RWPE2 (cell line): ENCODE measurements around the gene CHD6.

Experiments
- ATAC-seq: fragments of 200-7000 bp; cut with Tn5 transposase; 3 replicates; pipeline ENCODE4 v1.9.1; 2021; ENCODE audit warnings: low read depth
- DNase-seq: peaks from one replicate; pipeline ENCODE4 v3.0.0-alpha.2; 2020; ENCODE audit warnings: low spot score
- H3K27ac ChIP-seq: fragments of 450-650 bp; 2 replicates; pipeline ENCODE4 v1.5.1; 2017; ENCODE audit warnings: mild to moderate bottlenecking; ENCODE audit not compliant: poor library complexity, severe bottlenecking
- H3K27me3 ChIP-seq: fragments of 250-450 bp; sonication (Bioruptor Pico); 2 replicates; pipeline ENCODE4 v1.5.1; 2021; ENCODE audit warnings: mild to moderate bottlenecking, moderate library complexity; ENCODE audit not compliant: insufficient read depth, poor library complexity, severe bottlenecking
- H3K36me3 ChIP-seq: fragments of 250-450 bp; sonication (Bioruptor Pico); 2 replicates; pipeline ENCODE4 v1.5.1; 2020; ENCODE audit warnings: low read depth, mild to moderate bottlenecking, moderate library complexity
- H3K4me1 ChIP-seq: fragments of 250-450 bp; sonication (Bioruptor Pico); 2 replicates; pipeline ENCODE4 v1.5.1; 2021; ENCODE audit warnings: mild to moderate bottlenecking, moderate library complexity; ENCODE audit not compliant: insufficient read depth, poor library complexity, severe bottlenecking
- H3K4me3 ChIP-seq: fragments of 250-450 bp; sonication (Bioruptor Pico); 2 replicates; pipeline ENCODE4 v1.5.1; 2021; ENCODE audit warnings: mild to moderate bottlenecking, moderate library complexity; ENCODE audit not compliant: severe bottlenecking
- H3K9me3 ChIP-seq: fragments of 250-450 bp; sonication (Bioruptor Pico); 2 replicates; pipeline ENCODE4 v1.5.1; 2021; ENCODE audit warnings: mild to moderate bottlenecking, moderate library complexity; ENCODE audit not compliant: severe bottlenecking
- CTCF ChIP-seq: fragments of 450-650 bp; IDR thresholded peaks from one replicate; pipeline ENCODE4 v1.5.1; 2017; ENCODE audit warnings: mild to moderate bottlenecking, moderate library complexity; ENCODE audit not compliant: poor library complexity, severe bottlenecking

CHD6 gene

GRCh38 chr20:41617902-41618806 lies at the start of gene CHD6:
Gene CHD6, minus strand, starts transcription at chr20:41618377. Its CDS starts 67,040 bp downstream, at chr20:41551337.
- Histone ChIP-seq H3K27me3 (no peaks in the 10 kb centered on the region), H3K36me3 (no peaks in the 10 kb centered on the region), H3K27ac (peak within 1 kb of the TSS; percentile 61), H3K4me3 (peak within 1 kb of the TSS; percentile 99), H3K9me3 (no peaks in the 10 kb centered on the region), H3K4me1 (peaks cover 7% of the 10 kb centered on the region)
- ATAC-seq (peak; percentile 99), DNase-seq (peak; percentile 100)
- TF ChIP-seq CTCF: no peak

- Histone ChIP-seq H3K9me3 (no peaks in the 10 kb centered on the region), H3K36me3 (no peaks in the 10 kb centered on the region), H3K27me3 (peaks cover 7% of the 10 kb centered on the region), H3K4me1 (no peaks in the 10 kb centered on the region), H3K27ac (no peak overlapping the region), H3K4me3 (peak overlapping the region; percentile 2)
- no peak for DNase-seq
- ATAC-seq: peak; percentile 71
- TF ChIP-seq CTCF: no peak
Observed at GRCh38 chr20:41664584-41664983, 46.4 kb upstream of the CHD6 start.

DNA sequence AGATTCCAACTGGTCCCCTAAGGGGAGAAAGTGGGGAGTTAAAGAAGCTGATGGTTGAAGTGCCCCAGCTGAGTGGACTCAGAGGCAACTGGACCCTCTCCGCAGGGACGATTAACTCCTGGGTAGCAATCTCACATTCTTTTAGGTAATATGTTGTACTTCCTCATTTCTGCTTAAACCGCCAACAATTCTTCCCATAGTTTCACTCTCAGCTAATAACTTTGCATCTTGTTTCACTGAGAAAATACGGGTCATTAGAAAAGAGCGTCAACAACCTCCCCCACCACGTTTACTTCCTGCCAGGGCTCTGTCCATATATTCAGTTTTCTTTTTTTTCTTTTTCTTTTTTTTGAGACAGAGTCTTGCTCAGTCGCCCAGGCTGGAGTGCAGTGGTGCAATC lies 39.5 kb upstream of the CHD6 start:
- H3K36me3 ChIP-seq: no peaks in the 10 kb centered on the region
- no peaks in the 10 kb centered on the region for H3K9me3 ChIP-seq
- ATAC-seq (no peak), DNase-seq (no peak)
- H3K4me1 ChIP-seq: no peaks in the 10 kb centered on the region
- no peak overlapping the region for H3K27ac ChIP-seq
- no peak overlapping the region for H3K4me3 ChIP-seq
- TF ChIP-seq CTCF: no peak
- H3K27me3 ChIP-seq: no peaks in the 10 kb centered on the region

DNA sequence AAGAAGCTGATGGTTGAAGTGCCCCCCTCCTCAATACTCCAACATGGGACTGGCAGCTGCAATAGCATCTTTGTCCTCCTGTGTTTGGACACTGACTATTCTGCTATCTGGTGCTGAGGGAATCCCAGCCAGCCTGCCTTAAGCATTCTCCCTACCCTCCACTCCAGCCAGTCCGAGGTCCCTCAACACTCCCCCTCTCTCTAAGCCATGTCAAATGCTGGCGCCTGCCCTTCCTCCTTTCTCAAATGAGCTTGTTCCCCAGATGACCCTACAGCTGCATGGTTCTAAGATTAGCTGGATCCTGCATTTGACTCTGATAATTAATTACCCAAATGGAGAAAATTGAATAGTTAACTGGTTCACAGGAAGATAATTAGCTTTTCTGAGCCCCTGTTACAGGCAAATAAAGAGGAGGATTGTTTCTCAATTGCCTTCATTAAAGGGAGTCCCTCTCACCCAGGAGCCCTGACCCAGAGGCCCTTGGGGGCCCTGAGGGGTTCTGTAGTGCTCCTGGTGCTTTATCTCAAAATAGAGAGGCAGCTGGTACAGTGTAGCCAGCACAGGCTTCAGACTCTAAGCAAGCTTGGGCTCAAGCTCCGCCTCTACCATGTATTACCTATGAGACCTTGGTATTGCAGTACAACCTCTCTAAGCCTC lies 37.9 kb upstream of the CHD6 start:
- Histone ChIP-seq H3K4me3 (no peak overlapping the region), H3K9me3 (no peaks in the 10 kb centered on the region), H3K36me3 (no peaks in the 10 kb centered on the region), H3K27me3 (no peaks in the 10 kb centered on the region), H3K4me1 (no peaks in the 10 kb centered on the region), H3K27ac (no peak overlapping the region)
- ATAC-seq (no peak), DNase-seq (peak; percentile 42)
- no peak for TF ChIP-seq CTCF

GRCh38 chr20:41654884-41655283 lies 36.7 kb upstream of the CHD6 start:
- TF ChIP-seq CTCF: no peak
- H3K9me3 ChIP-seq: no peaks in the 10 kb centered on the region
- H3K27ac ChIP-seq: no peak overlapping the region
- H3K36me3 ChIP-seq: no peaks in the 10 kb centered on the region
- DNase-seq (no peak), ATAC-seq (peak; percentile 71)
- no peaks in the 10 kb centered on the region for H3K27me3 ChIP-seq
- H3K4me3 ChIP-seq: no peak overlapping the region
- no peaks in the 10 kb centered on the region for H3K4me1 ChIP-seq
